GM21423 (cell line): Measurements from ENCODE around the gene CTAG1B.
"Not testable (repeated sequence)": the region's sequence is repeated elsewhere in the genome, so short reads cannot be mapped to it uniquely, and the experiment has no call there.

Experiments used
- ATAC-seq: cut with Tn5 transposase; IDR thresholded peaks from one replicate; pipeline ENCODE4 v1.9.1; 2021; ENCODE audit warnings: mild to moderate bottlenecking, moderate library complexity; ENCODE audit not compliant: unreplicated experiment

The CTAG1B gene

GRCh38 chrX:154619182-154619581 is at the start of gene CTAG1B:
Gene CTAG1B (minus strand): TSS chrX:154619282. CDS start chrX:154619218, 64 bp downstream.
- ATAC-seq = not testable (repeated sequence)

- no peak for ATAC-seq
Measured at GRCh38 chrX:154661899-154662298, 42.8 kb upstream of the CTAG1B start.

GRCh38 chrX:154661170-154661569 is 42.1 kb upstream of the CTAG1B start:
- ATAC-seq = no peak

- ATAC-seq = no peak
Measured at GRCh38 chrX:154660541-154660940, 41.5 kb upstream of the CTAG1B start.

GRCh38 chrX:154658957-154659356 is 39.9 kb upstream of the CTAG1B start:
- ATAC-seq = no peak

GRCh38 chrX:154658187-154658586 is 39.1 kb upstream of the CTAG1B start:
- no peak for ATAC-seq

GRCh38 chrX:154657226-154657805 is 38.2 kb upstream of the CTAG1B start:
- ATAC-seq = no peak

- ATAC-seq = no peak
Measured at GRCh38 chrX:154655786-154656185, 36.7 kb upstream of the CTAG1B start.

GRCh38 chrX:154655346-154655745 is 36.3 kb upstream of the CTAG1B start:
- ATAC-seq = no peak

GRCh38 chrX:154654925-154655324 is 35.8 kb upstream of the CTAG1B start:
- no peak for ATAC-seq

GRCh38 chrX:154654372-154654771 is 35.3 kb upstream of the CTAG1B start:
- ATAC-seq = no peak

- ATAC-seq = not testable (repeated sequence)
Measured at GRCh38 chrX:154653413-154653812, 34.3 kb upstream of the CTAG1B start, which contains the start of gene CTAG2. Gene CTAG2 (minus strand): TSS chrX:154653579. CDS start chrX:154653515, 64 bp downstream.

- no peak for ATAC-seq
Measured at GRCh38 chrX:154653048-154653401, 33.9 kb upstream of the CTAG1B start.

GRCh38 chrX:154652311-154653047 is 33.4 kb upstream of the CTAG1B start:
- no peak for ATAC-seq

- no peak for ATAC-seq
Measured at GRCh38 chrX:154650221-154650510, 31.1 kb upstream of the CTAG1B start.

- no peak for ATAC-seq
Measured at GRCh38 chrX:154649503-154650220, 30.6 kb upstream of the CTAG1B start.

GRCh38 chrX:154648931-154649330 is 29.8 kb upstream of the CTAG1B start:
- no peak for ATAC-seq

GRCh38 chrX:154645745-154646378 is 26.8 kb upstream of the CTAG1B start:
- ATAC-seq = not testable (repeated sequence)

- ATAC-seq = not testable (repeated sequence)
Measured at GRCh38 chrX:154643708-154644107, 24.6 kb upstream of the CTAG1B start.

- not testable (repeated sequence) for ATAC-seq
Measured at GRCh38 chrX:154641740-154642139, 22.7 kb upstream of the CTAG1B start.

- not testable (repeated sequence) for ATAC-seq
Measured at GRCh38 chrX:154633661-154634060, 14.6 kb upstream of the CTAG1B start.

GRCh38 chrX:154630949-154631348 is 11.9 kb upstream of the CTAG1B start:
- ATAC-seq = not testable (repeated sequence)
